Measurements from ENCODE around the gene COG6.

The COG6 gene

DNA sequence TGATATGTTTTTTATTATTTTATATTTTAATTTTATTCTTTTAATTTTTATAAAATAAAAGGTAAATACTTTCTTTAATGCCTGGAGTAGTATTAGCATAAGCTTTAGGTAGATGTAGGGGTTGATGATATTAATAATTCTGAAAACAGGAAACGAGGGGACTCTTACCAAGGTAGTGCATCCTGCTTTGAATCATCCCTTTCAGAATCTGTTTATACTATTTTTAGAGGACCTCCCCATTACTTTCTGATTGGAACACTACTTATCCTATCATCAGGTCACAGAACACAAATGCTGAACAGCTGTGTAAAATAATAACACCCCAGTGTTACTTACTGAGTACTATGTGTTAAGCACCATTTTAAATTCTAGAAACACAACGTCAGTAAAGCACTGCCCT is 27.3 kb downstream of the COG6 start:
- no peak for DNase-seq

DNA sequence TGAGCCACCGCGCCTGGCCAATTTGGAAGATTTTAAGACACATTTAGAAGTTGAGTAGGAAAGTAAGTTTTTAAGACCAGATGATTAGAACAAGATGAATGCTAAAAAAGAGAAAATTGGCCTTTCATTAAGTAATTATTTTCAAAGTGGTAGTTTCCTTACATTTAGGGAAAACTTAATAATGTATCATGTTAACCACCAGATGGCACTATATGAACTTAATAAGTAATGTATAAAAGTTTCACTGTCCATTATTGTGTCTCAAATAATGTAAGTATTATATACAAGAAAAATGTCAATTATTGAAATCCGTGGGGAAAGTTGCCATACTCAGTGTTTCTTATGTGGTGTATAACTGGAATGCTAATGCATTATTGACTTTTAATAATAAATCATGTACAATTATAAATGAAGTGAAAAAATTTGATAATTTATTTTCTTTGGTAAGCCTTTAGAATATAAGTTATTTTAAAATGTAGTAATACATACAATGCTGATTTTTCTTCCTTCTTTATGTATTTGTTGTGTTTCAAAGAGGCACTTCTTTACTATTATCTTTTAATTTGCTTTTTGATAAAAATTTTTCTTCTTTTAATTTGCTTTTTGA is 29.2 kb downstream of the COG6 start:
- DNase-seq, result no peak

DNA sequence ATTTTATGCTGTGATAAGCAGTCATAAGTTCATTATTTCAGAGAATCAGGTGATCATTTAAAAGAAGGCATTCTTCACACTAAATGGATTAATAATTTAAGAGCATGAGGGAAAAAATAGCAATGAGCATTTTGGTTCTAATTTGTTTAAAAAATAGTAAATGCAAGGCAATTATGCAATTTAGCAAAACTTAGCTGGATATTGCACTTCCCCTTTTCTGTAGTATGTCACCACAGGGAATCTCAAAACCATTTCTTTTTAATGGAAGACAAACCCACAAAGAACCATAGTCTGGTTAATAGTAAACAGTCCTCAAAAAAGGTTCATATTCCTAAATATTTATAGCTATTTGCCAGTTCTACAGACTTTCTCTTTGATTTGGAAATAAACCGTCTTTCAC is 30.2 kb downstream of the COG6 start:
- DNase-seq, result no peak

DNA sequence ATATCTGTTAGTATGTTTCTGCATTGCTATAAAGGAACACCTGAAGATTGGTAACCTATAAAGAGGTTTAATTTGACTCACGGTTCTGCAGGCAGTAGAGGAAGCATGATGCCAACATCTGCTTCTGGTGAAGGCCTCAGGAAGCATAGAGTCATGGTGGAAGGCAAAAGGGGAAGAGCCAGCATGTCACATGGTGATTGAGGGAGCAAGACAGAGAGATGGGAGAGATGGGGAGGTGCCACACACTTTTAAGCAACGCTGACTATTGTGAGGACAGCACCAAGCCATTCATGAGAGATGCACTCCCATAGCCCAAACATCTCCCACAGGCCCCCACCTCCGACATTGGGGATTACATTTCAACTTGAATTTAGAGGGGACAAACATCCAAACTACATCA is 32.8 kb downstream of the COG6 start:
- no peak for DNase-seq

DNA sequence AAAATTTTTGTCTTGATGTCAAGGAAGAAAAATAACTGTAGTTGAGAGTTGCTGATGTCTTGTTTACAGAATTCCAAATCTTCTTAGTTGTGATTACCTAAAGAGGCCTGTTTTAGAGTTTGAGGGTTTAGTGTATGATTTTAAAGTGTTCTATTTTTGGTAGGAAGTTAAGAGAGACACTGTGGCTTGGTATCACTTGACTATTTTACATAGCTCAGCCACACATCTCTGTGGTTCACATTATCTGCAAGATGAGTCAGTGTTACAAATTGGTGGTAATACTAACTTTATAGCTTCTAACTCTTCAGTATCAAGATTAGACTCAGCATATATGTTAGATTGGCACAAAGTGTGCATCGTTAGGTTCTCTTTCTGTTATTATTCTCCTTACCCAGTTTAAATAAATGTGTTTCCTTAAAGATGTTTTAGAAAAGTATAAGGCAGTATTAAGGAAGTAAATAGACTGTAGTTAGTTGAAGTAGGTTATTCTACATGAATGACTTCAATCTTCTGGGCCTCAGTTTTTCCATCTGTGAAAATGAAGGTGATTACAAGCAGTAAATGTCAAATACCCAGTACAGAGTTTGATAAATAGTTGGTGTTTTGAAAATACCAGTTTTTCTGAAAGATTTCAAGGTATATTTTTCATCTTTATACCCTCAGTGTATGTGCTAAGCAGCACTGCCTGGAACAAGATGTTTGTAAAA is 33.4 kb downstream of the COG6 start:
- no peak for DNase-seq

DNA sequence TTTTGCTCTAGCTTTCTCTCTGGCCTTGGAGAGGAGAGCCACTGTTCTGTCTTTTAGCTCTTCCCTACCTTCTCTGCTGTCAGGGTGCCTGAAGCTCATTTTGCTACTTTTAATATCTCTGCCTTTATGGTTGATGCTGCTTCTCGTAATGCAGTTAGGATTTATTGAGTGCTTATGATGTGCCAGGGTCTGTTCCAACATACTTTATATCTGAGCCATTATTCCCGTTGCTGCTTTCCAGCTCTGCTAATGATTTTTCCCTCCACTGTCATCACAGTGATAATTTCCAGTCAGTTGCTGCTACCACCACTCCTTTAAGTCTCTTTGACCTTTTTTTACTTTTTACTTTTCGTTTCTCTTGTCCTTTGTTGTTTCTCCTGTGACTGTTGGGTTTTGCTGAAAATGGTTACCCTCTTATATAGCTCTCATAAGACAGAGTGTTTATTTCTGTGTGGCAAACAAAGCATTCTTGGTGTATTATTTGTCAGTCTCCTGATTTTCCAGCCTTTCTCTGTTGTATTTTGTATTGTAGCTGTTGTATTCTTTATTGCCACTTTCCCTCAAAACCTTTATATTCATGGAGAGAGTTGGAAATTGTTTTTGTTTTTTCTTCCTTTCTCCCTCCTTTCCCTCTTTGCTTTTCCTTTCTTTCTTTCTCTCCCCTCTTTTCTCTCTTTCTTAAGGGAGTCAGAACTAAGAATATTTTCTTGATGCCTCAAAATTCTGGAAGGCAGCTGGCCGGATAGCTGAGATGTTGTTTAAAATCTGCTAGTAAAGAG is 37.4 kb downstream of the COG6 start:
- no peak for DNase-seq

DNA sequence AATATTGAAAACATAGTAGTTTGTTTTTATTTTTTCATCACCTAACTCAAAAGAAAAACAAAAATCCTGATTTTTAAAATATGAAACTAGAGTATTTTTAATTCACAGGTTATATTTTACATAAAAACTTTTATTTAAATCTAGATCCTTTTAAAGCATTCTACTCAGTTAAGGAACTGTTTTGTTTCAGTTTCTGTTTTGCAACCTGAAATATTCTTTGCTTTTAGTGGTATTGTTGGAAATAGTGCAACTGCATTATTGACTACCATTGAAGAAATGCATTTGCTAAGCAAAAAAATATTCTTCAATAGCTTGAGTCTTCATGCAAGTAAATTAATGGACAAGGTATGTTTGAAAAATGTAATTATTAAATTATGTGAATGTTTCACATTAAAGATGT is 43.8 kb downstream of the COG6 start:
- DNase-seq, result no peak

DNA sequence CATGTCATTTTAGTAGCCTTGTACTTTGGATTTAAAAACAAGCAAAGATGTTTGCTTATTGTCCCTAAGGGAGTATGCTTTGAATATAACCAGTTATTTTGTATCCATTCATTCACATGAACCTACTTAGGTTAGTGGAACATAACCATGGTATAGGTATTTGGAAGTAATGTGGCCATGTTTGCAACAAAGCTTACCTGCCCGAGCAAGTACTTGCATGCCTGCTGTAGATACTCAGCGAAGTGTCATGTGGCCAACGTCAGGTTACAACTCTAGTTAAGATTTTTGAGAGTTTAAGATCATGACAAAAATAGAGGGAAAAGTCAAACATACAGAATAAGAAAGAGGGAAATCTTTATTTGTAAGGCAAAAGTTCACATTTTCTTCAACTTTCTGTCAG is 57.2 kb downstream of the COG6 start:
- no peak for DNase-seq

DNA sequence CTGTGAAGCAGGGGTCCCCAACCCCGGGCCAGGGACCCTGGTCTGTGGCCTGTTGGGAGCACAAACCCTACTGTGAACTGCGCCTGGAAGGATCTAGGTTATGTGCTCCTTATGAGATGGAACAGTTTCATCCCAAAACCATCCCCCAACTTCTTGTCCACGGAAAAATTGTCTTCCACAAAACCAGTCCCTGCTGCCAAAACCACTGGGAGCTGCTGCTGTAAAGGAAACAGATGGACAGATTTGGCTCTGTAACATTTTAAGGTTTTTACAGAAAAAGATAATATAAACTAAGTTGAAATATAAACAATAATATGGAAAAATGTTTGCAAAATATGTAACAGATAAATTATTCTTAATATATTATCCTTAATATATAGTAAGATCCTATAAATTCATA is 73.7 kb downstream of the COG6 start:
- no peak for DNase-seq

DNA sequence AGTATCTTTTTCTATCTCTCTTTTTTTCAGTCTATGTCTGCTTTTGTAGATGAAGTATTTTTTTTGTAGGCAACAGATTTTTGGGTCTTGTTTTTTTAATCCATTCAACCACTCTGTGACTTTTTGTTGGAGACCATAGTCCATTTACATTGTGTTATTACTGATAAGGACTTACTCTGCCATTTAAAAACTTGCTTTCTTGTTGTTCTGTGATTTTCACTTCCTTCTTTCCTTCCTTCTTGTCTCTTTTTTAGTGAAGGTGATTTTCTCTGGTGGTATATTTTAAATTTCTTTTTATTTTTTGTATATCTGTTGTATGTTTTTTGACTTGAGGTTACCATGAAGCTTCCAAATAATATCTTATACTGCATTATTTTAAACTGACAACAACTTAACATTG is 79.5 kb downstream of the COG6 start:
- DNase-seq, result no peak

DNA sequence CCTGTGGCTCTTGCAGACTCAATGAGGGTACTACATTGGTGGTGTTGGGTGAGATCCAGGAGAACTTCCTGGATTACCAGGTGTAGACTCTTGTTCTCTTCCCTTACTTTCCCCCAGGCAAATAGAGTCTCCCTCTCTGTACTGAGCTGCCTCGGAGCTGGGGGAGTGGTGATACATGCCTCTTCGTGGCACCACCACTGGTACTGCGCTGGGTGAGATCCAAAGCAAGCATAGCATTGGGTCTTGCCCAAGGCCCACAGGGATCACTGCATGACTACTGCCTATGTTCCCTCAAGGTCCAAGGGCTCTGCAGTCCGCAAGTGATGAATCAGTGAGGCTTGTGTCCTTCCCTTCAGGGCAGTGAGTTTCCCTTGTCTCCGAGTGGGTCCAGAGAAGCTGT is 81.6 kb downstream of the COG6 start:
- no peak for DNase-seq

DNA sequence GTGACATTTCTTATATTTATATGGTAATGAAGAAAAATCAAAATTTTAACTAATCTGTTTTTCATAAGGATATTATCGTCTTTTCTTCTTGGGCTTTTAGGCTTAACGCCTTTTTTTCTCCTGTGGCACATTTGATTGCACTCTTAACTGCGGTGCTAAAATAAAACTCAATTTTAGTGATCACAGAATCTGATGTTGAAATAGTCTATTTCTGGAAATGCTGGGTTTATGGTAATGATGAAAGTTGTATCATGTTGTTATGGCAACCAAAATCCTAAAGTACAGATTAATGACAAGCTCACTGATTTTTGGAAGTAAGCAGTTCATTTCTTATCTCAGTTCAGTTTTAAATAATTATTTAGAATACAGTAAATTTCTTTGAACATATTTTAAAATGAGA is 85.3 kb downstream of the COG6 start:
- no peak for DNase-seq

DNA sequence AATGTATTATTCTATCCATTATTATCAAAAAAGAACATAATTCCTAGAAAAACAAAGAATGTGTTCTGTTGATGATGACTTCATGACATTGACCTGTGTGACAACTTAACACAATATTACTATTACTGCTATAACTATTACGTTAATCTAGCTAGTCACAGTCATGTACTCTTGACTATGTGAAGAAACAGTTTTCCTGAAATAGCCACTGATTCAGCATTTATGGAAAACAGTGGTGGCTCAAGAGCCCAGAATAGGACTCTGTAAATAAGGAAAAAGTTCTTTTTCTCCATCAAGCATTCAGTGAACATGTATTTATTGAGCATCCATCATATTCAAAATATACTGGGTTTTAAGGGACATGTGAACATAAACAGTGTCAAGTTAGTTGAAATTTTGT is 93.5 kb downstream of the COG6 start:
- no peak for DNase-seq

DNA sequence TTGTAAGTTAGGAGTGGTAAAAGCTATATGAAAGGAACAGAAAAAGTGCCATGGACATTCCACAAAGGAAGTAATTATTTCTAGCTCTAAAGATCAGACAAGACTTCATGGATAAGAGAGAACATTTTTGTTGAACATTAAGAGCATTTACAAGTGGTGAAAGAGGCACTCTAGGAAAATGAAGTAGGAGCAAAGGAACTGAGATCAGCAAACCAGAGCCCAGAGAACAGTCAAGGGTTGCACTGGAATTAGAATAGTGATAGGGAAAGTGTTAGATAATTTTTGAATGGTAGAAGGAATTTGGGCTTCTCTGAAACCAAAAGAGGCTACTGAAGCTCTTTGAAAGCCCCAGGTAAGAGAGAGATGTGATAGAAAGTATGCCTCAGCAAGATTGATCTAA is 94.1 kb downstream of the COG6 start:
- DNase-seq, result no peak

DNA sequence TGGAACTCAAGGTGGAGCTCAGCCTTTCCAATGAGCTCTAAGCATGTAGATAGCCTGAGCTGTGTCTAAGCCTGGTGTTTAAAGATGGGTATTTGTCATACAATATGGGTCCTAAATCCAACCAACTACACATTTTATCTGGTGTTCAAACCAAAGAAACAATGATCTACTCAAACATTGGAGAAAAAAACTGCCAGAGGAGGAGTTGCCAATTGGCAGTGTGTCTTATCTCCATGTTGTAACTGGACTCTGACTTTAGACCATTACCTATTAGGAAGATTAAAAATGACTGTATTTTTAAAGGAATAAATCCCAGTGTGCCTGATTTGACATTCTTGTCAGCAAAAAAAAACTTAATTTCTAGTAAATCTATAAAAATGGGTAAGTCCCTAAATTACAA is 96.3 kb downstream of the COG6 start:
- no peak for DNase-seq

DNA sequence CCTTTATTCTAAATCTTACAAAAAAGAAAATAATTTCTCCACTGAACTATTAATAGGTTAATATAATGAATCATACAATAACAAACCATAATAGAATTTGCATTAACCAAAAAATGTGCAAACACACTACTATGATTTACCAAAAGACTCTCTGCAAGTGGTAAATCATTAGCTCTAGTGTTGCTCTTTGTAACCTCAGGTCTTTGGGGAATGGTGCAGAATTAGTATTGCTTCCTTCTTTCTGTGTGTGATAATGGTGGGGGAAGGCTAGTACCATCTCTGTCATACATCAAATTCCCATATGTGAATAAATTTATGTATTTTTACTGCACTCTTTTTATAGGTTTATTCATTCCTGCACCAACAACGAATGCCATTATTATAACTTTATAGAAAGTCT is 105.1 kb downstream of the COG6 start:
- no peak for DNase-seq

DNA sequence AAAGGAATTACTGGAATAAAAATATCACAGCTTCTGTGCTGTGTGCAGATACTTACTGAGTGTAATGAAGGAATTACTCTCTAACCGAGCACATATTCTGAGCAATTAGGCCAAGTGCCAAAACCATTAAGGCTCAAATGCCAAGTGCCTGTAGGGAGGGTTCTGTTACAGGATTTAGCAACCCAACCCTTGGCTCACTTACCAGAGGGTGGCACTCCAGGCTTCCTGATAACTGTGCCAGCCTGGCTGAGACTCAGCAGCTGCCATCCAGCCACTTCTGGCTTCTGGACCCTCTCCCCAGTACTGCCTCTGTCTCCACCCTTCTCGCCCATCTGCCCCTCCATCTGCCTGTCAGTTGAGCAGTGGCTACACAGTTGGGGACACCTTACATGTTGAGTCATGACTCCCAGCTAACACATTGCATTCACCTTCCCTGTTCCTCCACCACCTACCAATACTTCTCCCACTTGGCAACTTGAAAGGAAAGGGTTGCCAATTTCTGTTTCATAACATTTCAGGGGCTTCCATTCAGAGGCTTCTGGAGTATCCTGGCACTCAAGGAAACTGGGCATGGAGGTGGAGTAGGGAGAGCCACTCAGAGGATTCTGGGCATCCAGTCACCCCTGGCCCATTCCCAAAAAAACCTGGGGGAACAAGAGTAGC is 110.5 kb downstream of the COG6 start:
- DNase-seq, result no peak

DNA sequence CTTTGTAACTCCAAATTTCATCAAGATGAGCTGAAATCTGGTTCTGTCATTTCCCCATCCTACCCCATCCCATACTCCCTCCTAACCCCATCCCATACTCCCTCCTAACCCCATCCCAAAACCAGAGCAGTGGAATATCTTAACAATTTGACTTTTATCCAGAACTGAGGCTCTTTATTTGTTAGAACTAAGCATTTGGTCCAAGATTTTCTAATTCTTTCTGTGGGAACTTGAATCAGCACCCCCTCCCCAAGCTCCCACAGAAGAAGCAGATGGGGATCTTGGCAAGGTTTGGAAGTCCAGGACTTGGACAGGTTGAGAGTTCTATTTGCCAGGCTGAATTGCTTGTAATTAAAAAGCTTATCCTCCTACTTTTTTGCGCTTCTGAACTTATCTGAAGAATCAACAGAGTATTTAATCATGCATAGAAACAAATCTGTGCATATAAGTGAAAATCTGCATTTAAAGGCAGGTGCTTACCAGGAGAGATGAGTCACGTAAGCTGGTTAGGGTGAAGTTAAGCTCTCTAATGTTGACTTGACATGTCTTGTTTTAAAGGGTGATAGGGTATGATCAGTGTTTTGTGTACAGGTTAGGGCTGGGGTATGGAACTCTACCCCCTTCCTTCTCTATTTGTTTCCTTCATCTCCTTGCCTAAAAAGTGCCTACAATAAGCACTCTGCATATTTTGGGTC is 111.1 kb downstream of the COG6 start:
- DNase-seq, result no peak

DNA sequence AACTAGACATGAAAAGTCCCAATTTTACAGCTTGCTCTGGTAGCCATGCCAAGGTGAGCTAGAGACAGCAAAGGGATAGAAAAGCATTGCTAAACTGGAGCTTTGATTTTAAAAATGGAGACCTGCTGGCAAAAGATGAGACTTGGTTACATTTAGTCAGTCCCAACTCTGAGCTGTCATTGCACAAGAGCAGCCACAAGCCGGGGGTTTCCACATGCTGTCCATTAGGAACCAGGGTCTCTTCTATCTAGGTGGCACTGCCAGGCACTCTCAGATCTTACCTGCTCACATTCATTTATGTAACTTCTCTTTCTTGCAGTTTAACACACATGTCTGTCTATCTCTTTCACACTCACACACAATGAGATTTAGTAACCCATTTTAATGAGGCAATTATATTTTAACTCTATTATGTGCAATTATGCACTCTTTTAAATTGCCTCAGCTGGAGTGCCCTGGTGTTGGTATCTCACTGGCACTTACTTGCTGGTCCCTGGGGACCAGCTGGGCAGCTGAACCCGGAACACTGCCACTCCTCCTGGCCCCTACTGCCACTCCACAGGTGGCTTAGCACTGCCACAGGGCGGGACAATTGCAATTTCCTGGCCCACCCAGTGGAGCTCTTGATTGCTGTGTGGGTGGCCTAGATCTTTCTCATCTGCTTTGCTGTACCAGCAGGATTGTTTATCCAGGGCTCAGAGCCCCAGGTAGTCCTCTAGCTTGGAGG is 112.5 kb downstream of the COG6 start:
- no peak for DNase-seq

DNA sequence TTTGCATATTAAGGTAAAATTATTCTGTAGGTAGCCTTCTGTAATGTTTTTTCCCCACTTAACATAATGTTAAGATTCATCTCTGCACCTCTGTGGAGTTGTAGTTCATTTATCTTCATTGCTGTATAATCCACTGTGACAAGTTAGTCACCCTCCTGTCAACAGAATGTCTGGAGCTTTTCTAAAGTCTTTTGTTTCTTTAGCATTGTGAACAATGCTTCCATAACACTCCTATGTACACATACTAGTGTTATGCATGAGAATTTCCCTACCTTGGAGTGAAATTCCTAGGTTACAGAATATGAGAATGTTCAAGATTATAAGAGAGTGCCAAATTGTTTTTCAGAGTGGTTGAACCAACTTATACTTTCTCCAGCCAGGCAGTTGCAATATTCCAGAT is 113.5 kb downstream of the COG6 start:
- DNase-seq, result no peak

DNA sequence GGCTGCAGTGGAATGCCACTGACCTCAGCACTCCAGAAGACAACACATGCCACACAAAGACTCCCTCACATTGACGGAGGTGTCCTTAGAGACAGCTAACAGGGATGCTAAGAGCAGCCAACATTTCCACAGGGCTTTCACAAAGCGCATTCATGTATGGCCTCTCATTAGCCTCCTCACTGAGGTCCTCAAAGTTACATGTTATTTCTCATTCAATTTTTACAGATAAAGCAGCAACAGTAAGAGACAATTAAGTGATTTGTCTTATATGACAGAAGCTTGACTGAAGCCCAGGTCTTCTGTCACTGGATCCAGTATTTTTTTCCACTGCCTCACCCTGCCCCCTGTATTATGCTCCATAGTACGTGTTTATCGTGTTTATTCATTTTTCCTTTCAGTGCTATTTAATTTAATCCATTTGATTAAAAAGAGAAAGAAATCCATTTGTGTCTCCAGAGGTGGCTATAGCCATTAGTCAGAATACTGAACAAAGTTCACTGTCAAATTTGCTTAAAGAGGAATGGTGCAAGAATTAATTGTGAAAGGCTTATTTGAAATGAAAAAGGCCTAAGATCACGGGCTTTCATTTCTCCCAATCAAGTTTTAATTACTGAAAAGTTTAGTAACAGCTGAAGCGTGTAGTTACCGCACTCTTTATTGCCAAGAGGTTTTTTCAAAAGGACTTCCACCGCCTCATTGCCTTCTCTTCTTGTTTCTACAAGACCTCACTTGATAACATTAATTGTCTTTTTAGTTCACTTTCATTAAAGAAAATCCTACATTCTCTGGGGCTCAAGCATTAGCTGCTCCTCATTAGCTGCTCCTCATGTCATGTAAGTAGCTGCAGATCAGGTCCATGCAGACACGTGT is 115.0 kb downstream of the COG6 start:
- DNase-seq, result no peak

DNA sequence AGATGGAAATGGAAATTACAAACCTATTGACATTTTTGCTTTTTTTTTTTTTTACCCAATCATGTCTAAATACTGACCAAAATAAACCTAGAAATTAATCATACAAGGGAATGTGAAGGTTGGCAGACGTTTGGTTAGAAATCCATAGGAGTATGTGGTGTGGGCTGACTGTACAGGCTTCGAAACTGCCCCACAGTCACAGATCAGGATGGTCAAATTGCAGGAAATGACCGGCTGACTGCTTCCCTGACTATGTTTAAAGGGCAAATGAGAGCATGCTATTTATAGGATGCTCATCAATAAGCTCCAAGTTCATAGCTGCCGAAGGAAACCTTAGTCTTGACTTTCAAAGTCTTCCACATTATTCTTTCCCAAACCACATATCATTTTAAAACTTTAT is 118.4 kb downstream of the COG6 start:
- DNase-seq, result no peak

Measured in CD4-positive, alpha-beta T cell treated with Interferon gamma for 1 hour (primary cell).